Uterus (tissue), 4 donors: Measurements from ENCODE around the gene SIPA1L3. TPM values are rescaled to one million over a fixed set of nuclear protein-coding genes. Genes with fewer than 3 reads are reported as not detected.

Experiments used
- DNase-seq, 2 donors: peaks; one replicate each; pipeline ENCODE4 v3.0.0-alpha.2; 2019 to 2020
- H3K27ac ChIP-seq, 2 donors: fragments of 200-600 bp; sonication (generic); 1 replicate in 1 of 2; 2 replicates in 1 of 2; pipeline ENCODE4 v1.5.1; 2016 to 2018
- H3K27me3 ChIP-seq, 2 donors: fragments of 200-600 bp; sonication (generic); one replicate each; pipeline ENCODE4 v1.5.1; 2018 to 2019; ENCODE audit warnings: control low read depth in 1 of 2
- H3K36me3 ChIP-seq, 2 donors: fragments of 200-600 bp; sonication (generic); one replicate each; pipeline ENCODE4 v1.5.1; 2019; ENCODE audit warnings: control low read depth in 1 of 2
- H3K4me1 ChIP-seq, 2 donors: fragments of 200-600 bp; sonication (generic); one replicate each; pipeline ENCODE4 v1.5.1; 2018 to 2019; ENCODE audit warnings: control low read depth in 1 of 2
- H3K4me3 ChIP-seq, 2 donors: fragments of 200-600 bp; sonication (generic); 1 replicate in 1 of 2; 2 replicates in 1 of 2; pipeline ENCODE4 v1.5.1; 2018 to 2019; ENCODE audit warnings: mild to moderate bottlenecking in 1 of 2
- H3K9me3 ChIP-seq, 2 donors: fragments of 200-600 bp; sonication (generic); one replicate each; pipeline ENCODE4 v1.5.1; 2019; ENCODE audit warnings: control low read depth in 1 of 2
- POLR2A ChIP-seq, 2 donors: fragments of 450-650 bp; IDR thresholded peaks; one replicate each; pipeline ENCODE4 v1.6.1; 2016; ENCODE audit warnings: antibody characterized with exemption in 2 of 2, mild to moderate bottlenecking in 1 of 2, moderate library complexity in 1 of 2
- intact Hi-C: fragments of 100-400 bp; cut with DNase I; formaldehyde crosslinking; loops from one replicate; pipeline ENCODE4 v1.15.1; 2023; ENCODE audit warnings: low total_unique reads
- total RNA-seq, 4 donors: library from RNA; depleted of rRNA in 3 of 4; stranded (reverse); fragments of >200 nt in 3 of 4; gene quantifications; one replicate each; pipeline versions ENCODE4 v1.1.0 to v1.2.4, GENCODE V29; 2014 to 2023
- TF ChIP-seq, protein P1 (sequence below), 4 experiments: fragments of 200-600 bp in 2 of 4; fragments of 450-650 bp in 2 of 4; sonication (generic) in 2 of 4; IDR thresholded peaks; one replicate each; pipeline ENCODE4 v1.5.1; 2016 to 2019; ENCODE audit warnings: antibody characterized with exemption in 4 of 4, mild to moderate bottlenecking in 2 of 4, moderate library complexity in 1 of 4
- donor health status: DM: yes; HTN: yes; CAD: no.

The SIPA1L3 gene
- total RNA-seq, 4 donors from 2014 or later, result 11.5 to 41.8 (median 21.5) TPM

DNA sequence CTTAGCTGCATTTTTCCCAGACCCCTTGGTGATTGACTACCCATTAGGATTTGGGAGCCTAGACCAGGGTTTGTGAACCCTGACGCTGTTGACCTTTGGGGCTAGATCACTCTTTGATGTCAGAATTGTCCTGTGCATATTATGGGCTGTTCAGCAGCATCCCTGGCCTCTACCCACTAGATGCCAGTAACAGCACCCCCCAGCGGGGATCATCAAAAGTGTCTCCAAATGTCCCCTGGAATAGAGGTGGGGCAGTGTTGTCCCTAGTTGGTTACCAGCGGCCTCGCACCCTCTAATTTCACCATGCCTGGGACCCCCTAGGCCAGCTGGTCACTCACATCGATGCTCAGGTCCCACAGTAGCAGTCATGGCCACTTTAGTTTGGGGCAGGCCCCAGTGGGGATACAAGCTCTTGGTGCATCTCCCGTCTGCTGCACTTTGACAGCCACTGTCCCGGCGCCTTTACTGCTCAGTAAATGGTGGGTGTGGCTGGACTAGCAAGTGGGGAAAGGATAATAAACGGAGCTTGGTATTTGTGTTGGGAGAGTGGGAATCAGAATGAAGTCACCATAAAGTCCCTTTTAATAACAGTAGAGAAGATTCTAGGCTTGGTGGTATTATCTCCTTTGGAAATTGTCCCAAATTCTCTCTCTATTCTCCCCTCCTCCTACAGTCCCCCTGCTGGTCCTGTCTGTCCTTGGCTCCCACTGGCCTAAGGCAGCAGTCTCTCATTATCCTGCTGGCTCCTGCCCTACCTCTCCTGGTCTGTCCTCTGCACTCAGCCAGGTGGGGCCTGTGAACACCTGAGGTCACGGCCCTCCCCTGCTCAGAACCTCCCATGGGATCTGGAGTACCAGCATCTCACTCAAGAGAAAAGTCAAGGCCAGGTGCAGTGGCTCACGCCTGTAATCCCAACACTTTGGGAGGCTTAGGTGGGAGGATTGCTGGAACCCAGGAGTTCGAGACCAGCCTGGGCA is 80.6 kb downstream of the SIPA1L3 start:
- Histone ChIP-seq H3K4me3 (no peak overlapping the region), H3K36me3 (no peaks in the 10 kb centered on the region), H3K27me3 (no peaks in the 10 kb centered on the region), H3K9me3 (no peaks in the 10 kb centered on the region), H3K27ac (no peak overlapping the region), H3K4me1 (no peaks in the 10 kb centered on the region)
- DNase-seq, result no peak
- intact Hi-C loops, result no loop called here
- TF ChIP-seq, protein P1, sequence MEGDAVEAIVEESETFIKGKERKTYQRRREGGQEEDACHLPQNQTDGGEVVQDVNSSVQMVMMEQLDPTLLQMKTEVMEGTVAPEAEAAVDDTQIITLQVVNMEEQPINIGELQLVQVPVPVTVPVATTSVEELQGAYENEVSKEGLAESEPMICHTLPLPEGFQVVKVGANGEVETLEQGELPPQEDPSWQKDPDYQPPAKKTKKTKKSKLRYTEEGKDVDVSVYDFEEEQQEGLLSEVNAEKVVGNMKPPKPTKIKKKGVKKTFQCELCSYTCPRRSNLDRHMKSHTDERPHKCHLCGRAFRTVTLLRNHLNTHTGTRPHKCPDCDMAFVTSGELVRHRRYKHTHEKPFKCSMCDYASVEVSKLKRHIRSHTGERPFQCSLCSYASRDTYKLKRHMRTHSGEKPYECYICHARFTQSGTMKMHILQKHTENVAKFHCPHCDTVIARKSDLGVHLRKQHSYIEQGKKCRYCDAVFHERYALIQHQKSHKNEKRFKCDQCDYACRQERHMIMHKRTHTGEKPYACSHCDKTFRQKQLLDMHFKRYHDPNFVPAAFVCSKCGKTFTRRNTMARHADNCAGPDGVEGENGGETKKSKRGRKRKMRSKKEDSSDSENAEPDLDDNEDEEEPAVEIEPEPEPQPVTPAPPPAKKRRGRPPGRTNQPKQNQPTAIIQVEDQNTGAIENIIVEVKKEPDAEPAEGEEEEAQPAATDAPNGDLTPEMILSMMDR (IDR thresholded peaks at IDR 0.05), result no peak
- no peak for TF ChIP-seq POLR2A (IDR thresholded peaks at IDR 0.05)

- intact Hi-C loops, result no loop called here
- no peak for DNase-seq
- no peak for TF ChIP-seq POLR2A (IDR thresholded peaks at IDR 0.05)
- TF ChIP-seq, protein P1 (IDR thresholded peaks at IDR 0.05), result no peak
- no peaks in the 10 kb centered on the region for H3K4me1 ChIP-seq
- H3K36me3 ChIP-seq, result no peaks in the 10 kb centered on the region
- H3K27me3 ChIP-seq, result no peaks in the 10 kb centered on the region
- H3K27ac ChIP-seq, result no peak overlapping the region
- no peak overlapping the region for H3K4me3 ChIP-seq
- no peaks in the 10 kb centered on the region for H3K9me3 ChIP-seq
Observed at GRCh38 chr19:37988758-37989635, 82.0 kb downstream of the SIPA1L3 start.

DNA sequence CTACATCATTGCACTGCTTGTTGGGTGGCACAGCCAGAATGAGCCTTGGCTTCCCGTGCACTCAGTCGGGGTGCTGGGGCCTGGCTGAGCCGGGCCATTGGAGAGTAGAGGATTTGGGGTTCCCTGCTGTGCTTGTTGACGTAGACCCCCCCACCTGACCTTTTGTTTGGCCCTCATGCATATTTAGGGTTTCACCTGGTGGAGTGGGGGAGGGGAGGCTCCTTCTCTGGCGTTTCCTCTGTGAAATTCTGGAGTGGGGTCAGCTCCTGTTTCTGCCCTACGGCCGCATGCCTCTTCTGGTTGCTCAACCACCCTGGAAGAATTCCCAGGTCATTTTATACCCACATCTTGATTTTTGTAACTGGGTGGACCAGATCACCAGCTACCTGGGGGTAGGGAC is 82.8 kb downstream of the SIPA1L3 start:
- intact Hi-C loops, result no loop called here
- no peaks in the 10 kb centered on the region for H3K36me3 ChIP-seq

DNA sequence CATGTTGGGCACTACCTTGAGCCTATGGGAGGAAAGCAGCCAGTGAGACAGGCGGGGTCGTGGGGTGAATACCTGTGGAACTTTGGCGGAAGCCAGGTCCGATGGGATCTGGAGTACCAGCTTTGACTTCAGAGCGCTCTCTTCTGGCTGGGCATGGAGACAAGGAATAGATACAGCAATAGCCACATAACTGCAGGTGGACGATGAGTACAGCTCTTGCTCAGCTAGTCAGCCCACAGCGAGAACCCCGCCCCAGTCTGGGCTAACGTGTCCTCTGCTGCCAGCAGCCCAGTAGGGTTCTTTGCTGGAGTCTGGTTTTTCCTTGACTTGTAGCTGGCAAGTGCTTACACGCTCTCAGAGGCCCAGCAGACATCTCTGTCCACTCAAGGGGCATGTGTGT is 83.4 kb downstream of the SIPA1L3 start:
- Histone ChIP-seq H3K36me3 (no peaks in the 10 kb centered on the region), H3K4me3 (no peak overlapping the region), H3K9me3 (no peaks in the 10 kb centered on the region), H3K4me1 (no peaks in the 10 kb centered on the region), H3K27me3 (no peaks in the 10 kb centered on the region), H3K27ac (no peak overlapping the region)
- no peak for DNase-seq
- intact Hi-C loops, result no loop called here
- TF ChIP-seq, protein P1 (IDR thresholded peaks at IDR 0.05), result no peak
- no peak for TF ChIP-seq POLR2A (IDR thresholded peaks at IDR 0.05)

More for the DNA sequence above, 82.8 kb downstream of the SIPA1L3 start:
- H3K4me1 ChIP-seq, result no peaks in the 10 kb centered on the region
- TF ChIP-seq, protein P1 (IDR thresholded peaks at IDR 0.05), result no peak
- TF ChIP-seq POLR2A (IDR thresholded peaks at IDR 0.05), result no peak
- no peaks in the 10 kb centered on the region for H3K27me3 ChIP-seq
- no peak overlapping the region for H3K27ac ChIP-seq
- no peaks in the 10 kb centered on the region for H3K9me3 ChIP-seq
- DNase-seq, result no peak
- no peak overlapping the region for H3K4me3 ChIP-seq
